Measurements from ENCODE around the gene LRG1.
"Not testable (repeated sequence)": the region's sequence is repeated elsewhere in the genome, so short reads cannot be mapped to it uniquely, and the experiment has no call there.

LRG1 gene

DNA sequence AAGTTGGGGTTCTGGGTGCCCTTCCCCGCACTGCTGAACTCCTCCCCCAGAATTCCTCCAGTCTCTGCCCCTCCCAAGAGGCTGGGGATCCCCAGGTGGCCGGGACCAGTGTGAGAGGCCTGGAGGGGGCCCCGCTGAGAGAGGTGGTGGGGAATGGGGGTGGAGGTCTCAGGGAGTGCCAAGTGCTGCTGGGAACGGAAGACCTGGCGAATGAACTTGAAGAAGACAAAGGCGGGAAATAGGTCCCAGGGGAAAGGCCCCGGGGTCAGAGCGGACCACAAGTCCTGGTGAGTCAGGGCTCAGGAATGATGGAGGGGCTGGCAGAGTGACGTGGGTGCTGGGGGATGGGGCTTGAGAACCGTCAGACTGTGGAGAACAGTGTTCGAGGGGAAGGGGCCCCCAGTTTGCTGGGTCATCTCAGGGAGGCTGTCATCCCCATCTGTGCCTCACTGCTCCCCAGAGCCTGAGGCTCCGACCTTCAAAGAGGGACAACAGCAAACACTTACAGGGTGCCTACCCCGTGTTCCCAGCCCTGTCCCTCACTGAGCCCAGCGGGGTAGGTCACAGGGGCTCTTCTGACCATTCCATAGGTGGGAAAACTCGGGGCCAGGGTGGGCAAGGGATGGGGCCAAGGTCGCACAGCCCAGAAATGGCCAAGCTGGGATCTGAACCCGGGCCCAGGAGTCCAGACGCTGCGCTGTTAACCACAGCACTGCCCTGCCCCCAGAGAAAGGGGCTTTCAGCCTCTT lies 35.6 kb upstream of the LRG1 start:
- DNase-seq = no peak

GRCh38 chr19:4573682-4574081 lies 33.8 kb upstream of the LRG1 start:
- DNase-seq = no peak

DNA sequence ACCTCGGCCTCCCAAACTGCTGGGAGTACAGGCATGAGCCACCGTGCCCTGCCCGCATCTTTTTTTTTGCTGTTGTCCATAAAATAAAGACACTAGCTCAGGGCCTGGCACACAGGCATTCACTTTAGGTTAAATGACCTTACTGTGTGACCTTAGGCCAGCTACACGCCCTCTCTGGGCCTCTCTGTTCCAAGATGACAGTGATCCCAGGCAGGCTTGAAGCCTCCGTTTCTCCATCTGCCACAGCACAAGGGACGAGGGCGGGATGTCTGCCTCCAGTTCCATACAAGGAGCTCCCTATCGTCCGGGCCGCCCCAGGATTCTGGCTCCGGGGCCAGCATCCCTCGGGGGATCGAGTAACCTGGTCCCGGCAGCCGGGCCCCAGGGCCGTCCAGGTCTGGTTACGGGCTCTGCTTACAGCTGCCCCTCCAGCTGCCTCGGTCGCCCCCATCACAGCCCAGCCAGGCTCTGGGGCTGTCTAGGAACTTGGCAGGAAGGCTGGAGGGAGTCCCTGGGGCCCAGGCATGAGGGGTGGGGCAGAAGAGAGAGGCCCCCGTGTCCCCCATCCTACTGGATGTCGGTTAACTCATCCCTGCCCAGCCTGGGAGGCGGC lies 31.6 kb upstream of the LRG1 start:
- DNase-seq = no peak

- DNase-seq = no peak
Measured at GRCh38 chr19:4570916-4571304, 31.1 kb upstream of the LRG1 start.

DNA sequence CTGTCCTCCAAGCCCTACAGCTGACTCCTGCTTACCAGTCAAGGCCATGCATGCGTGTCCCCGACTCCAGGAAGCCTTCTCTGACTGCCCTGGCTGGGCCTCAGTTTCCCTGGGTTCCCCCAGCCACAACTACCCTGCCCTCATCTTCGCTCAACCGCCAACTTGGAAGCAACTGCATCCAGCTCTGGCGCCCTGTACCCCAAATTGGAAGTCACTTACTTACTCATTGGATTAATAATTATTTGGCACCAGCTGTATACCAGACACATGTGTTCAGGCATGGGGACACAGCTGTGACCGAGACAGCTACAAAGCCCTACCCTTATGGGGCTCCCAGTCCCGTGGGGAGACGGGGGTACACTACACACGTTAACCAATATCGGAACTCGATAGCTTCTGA lies 30.6 kb upstream of the LRG1 start:
- no peak for DNase-seq

GRCh38 chr19:4568886-4569285 lies 29.1 kb upstream of the LRG1 start:
- DNase-seq = no peak

GRCh38 chr19:4567584-4568071 lies 27.8 kb upstream of the LRG1 start:
- DNase-seq = peak; percentile 18

DNA sequence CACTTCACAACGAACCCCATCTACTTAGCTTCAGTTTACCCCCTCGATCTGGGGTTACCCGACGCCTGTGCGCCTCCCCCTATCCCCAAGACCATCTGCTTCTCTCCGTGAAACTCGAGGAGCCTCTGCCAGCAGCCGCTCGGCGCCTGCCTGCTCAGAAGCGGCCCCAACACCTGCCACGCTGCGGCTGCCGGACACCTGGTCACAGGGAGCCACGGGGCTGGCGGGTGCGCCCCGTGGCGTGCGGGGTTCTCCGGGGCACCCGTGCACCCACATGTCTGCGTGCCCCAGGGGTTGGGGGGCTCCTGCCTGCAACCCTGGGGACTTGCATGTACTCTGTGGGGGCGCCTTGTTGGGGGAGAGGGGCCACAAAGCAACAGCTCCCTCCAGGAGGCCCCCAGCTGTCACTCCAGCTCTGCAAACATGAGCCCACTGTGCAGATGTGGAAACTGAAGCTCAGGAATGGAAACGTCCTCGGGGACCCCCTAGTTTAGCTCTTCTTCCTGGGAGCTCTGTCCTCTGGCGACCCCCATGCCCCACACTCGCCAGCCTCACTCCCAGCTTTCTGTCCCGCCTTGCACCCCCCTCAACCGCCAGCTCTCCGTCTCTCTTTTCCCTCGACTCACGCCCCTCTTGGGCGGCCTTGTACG lies 26.7 kb upstream of the LRG1 start:
- no peak for DNase-seq

- not testable (repeated sequence) for DNase-seq
Measured at GRCh38 chr19:4563562-4563961, 23.7 kb upstream of the LRG1 start.

GRCh38 chr19:4562085-4562484 lies 22.2 kb upstream of the LRG1 start:
- DNase-seq = not testable (repeated sequence)

DNA sequence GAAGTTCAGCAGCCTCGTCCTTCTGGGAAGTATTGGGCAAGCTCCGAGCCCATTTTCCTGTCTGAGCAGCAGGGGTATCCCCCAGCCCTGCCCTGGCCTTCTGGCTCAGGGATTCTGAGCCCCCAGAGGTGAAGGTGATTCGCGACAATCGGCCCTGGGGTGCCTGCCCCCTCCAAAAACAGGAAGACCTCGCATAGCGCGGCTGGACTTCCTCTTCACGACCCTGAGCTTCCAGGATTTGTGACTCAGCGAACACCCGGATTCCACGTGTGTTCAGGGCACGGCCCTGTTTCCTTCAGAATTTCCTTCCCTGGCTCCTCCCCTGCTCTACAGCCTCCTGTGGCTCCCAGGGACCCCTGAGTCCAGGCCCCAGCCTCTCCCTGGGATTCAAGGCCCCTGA lies 19.7 kb upstream of the LRG1 start, which contains the start of gene SEMA6B:
Gene SEMA6B (minus strand): TSS at position 116 of the 400 bp plus-strand sequence. CDS start 1,227 bp downstream, outside the sequence.
- DNase-seq = no peak

- no peak for DNase-seq
Measured at GRCh38 chr19:4557971-4558941, 18.4 kb upstream of the LRG1 start.

DNA sequence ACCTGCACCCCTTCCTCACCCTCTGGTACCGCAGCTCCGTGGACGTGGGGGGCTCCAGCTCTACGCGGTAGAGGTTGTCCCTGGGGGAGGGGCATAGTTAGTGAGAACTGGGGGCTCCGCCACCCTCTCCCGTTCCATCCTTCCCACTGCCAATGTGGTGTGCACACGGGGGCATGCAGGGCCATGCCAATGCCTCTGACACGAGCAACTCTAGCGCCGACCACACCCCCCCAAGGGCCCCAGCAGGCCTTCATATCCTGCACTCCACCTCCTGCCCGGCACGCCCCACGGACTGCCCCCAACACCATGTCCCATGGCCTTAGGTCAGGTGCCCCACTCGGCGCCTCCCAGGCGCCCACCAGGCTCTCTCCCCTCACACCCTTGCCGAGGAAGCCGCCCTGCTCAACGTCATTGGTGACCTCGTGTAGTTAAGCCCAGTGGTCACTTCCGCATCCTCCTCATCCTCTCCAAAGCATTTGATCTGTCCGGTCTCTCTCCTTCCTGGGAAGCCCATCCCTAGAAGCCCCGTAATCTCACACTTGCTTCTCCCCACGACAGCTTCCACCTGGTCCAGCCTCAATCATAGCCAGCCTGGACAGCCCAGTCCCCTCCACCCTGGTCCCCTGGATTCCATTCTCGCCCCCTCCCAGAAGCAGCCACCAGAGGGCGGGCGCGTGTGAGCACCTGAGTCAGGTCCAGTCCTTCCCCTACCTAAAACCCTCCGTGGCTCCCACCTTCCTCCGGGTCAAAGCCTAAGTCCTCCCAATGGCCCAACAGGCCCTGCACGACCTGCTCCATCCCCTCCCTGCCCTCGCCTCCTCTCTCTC lies 17.5 kb upstream of the LRG1 start:
- DNase-seq = no peak

GRCh38 chr19:4556597-4557127 lies 16.8 kb upstream of the LRG1 start:
- DNase-seq = no peak

- DNase-seq = no peak
Measured at GRCh38 chr19:4555657-4556561, 16.1 kb upstream of the LRG1 start.

DNA sequence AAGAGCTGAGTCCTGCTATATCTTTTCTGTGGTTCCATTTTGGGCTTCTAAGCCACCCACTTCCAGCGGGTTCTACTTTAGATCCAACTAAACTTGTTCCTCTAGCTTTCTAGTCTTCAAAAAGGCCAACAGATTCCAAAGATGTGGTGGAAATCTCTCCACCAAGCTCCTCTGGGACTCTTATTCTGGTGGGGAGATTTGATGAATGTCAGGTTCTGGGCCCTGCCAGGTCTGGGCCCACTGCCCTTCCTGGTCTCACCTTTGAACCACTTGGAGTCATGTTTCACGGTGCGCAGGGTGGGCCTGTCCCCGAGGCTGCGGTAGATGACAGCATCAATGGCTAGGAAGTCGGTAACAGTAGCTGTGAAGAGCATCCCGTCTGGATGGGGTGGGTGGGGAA lies 14.9 kb upstream of the LRG1 start:
- no peak for DNase-seq

- no peak for DNase-seq
Measured at GRCh38 chr19:4553775-4554174, 13.9 kb upstream of the LRG1 start.

DNA sequence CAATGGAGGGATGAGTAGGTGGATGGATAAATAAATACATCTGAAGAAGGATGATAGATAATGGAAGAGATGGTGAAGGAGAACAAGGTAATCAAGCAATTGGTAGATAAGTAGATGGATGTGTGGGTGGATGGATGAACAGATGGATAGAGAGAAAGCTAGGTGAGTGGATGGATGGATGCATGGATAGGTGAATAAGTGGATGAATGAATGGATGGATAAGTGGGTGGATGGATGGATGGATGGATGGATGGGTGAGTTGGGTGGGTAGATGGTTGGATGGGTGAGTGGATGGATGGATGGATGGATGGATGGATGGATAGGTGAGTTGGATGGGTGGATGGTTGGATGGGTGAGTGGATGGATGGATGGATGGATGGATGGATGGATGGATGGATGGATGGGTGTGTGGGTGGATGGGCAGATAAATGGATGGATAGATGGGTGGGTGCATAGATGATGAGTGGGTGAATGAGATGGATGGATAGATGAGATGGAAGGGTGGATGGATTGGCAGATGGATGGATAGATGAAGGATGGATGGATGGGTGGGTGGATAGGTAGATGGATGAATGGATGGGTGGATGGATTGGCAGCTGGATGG lies 13.4 kb upstream of the LRG1 start:
- DNase-seq = no peak

- no peak for DNase-seq
Measured at GRCh38 chr19:4552525-4552819, 12.6 kb upstream of the LRG1 start.

DNA sequence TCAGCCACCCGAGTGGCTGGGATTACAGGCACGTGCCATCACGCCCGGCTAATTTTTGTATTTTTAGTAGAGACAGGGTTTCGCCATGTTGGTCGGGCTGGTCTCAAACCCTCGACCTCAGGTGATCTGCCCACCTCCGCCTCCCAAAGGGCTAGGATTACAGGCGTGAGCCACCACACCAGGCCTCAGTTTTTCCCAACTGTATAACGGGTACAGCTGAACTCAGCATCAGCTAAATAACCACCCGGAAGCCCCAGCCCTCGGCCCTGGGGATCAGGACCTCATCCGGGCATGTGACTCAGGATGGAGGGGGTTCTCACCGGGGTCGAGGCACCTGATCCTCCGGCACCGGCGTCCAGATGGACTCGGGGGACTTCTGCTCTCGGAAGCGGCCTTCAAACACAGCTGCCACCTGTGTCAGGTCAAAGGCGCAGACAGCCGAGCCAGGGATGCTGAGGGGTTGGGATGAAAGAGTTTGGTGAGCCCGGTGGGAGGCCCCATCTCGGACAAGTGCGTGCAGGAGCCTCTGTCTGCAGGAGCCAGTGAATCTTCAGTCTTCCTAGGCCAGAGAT lies 10.7 kb upstream of the LRG1 start:
- no peak for DNase-seq

Measured in SHP77 treated with DMSO at 0.1 percent for 48 hours (cell line).